BLaER1 treated with 17β-estradiol and CSF1 and Interleukin-3, amounts not matched to agents 10 nM and 100 nM (cell line): ENCODE measurements around the gene NR4A2.
A peak's percentile ranks its signal among the peaks of the same experiment; 100 is the strongest.

Source experiments
- H3K27ac ChIP-seq, 11 experiments: shearing (Covaris generic); formaldehyde crosslinking; 2 replicates each; pipeline ENCODE4 v1.8.1; 2022
- H3K27me3 ChIP-seq, 11 experiments: shearing (Covaris generic); formaldehyde crosslinking; 2 replicates each; pipeline ENCODE4 v1.8.1; 2022
- H3K36me3 ChIP-seq, 11 experiments: shearing (Covaris generic); formaldehyde crosslinking; 2 replicates each; pipeline ENCODE4 v1.8.1; 2022
- H3K4me1 ChIP-seq, 10 experiments: shearing (Covaris generic); formaldehyde crosslinking; 2 replicates each; pipeline ENCODE4 v1.8.1; 2022
- H3K4me2 ChIP-seq, 11 experiments: shearing (Covaris generic); formaldehyde crosslinking; 2 replicates each; pipeline ENCODE4 v1.8.1; 2022
- H3K4me3 ChIP-seq, 10 experiments: shearing (Covaris generic); formaldehyde crosslinking; 2 replicates each; pipeline ENCODE4 v1.8.1; 2022
- H3K9ac ChIP-seq, 11 experiments: shearing (Covaris generic); formaldehyde crosslinking; 2 replicates each; pipeline ENCODE4 v1.8.1; 2022
- H3K9me3 ChIP-seq, 11 experiments: shearing (Covaris generic); formaldehyde crosslinking; replicated peaks in 1 of 11; 2 replicates each; pipeline ENCODE4 v1.8.1; 2022
- H4K20me1 ChIP-seq, 11 experiments: shearing (Covaris generic); formaldehyde crosslinking; 2 replicates each; pipeline ENCODE4 v1.8.1; 2022
- Cebpa-rat ChIP-seq, 11 experiments: shearing (Covaris generic); IDR thresholded peaks; 2 replicates each; pipeline ENCODE4 v1.8.1; 2022

NR4A2 gene

GRCh38 chr2:156321243-156321904 is 11.1 kb downstream of the NR4A2 start:
- Histone ChIP-seq H3K4me1 (peaks cover 0 to 3% (median 0%) of the 10 kb centered on the region in 10 experiments; a peak in 1 of 20 replicates), H3K27ac (no peak overlapping the region), H4K20me1 (no peaks in the 10 kb centered on the region), H3K27me3 (peaks cover 28 to 43% (median 39%) of the 10 kb centered on the region in 11 experiments), H3K36me3 (peaks cover 0 to 9% (median 0%) of the 10 kb centered on the region in 11 experiments; a peak in 3 of 22 replicates), H3K9me3 (peaks cover 23 to 38% (median 35%) of the 10 kb centered on the region in 11 experiments; a peak in 21 of 22 replicates), H3K9ac (no peak overlapping the region), H3K4me3 (no peak overlapping the region; a peak in 1 of 20 replicates), H3K4me2 (no peak overlapping the region)
- TF ChIP-seq Cebpa-rat (IDR thresholded peaks at IDR 0.05), result no peak

GRCh38 chr2:156320486-156321098 is 11.9 kb downstream of the NR4A2 start:
- H3K9ac ChIP-seq, result no peak overlapping the region
- peaks cover 0 to 3% (median 0%) of the 10 kb centered on the region in 11 experiments; a peak in 3 of 22 replicates for H3K36me3 ChIP-seq
- H3K4me3 ChIP-seq, result no peak overlapping the region
- H4K20me1 ChIP-seq, result no peaks in the 10 kb centered on the region
- no peak overlapping the region for H3K27ac ChIP-seq
- no peak for TF ChIP-seq Cebpa-rat (IDR thresholded peaks at IDR 0.05)
- H3K4me2 ChIP-seq, result no peak overlapping the region
- peaks cover 23 to 38% (median 35%) of the 10 kb centered on the region in 11 experiments; a peak in 21 of 22 replicates for H3K9me3 ChIP-seq
- H3K4me1 ChIP-seq, result peaks cover 0 to 3% (median 0%) of the 10 kb centered on the region in 10 experiments; a peak in 1 of 20 replicates
- peaks cover 20 to 36% (median 31%) of the 10 kb centered on the region in 11 experiments for H3K27me3 ChIP-seq

- Histone ChIP-seq H3K4me3 (no peak overlapping the region), H4K20me1 (no peaks in the 10 kb centered on the region), H3K36me3 (no peaks in the 10 kb centered on the region), H3K4me1 (peaks cover 0 to 3% (median 0%) of the 10 kb centered on the region in 10 experiments; a peak in 1 of 20 replicates), H3K27me3 (peaks cover 18 to 31% (median 29%) of the 10 kb centered on the region in 11 experiments), H3K27ac (no peak overlapping the region), H3K4me2 (no peak overlapping the region), H3K9me3 (peaks cover 23 to 38% (median 35%) of the 10 kb centered on the region in 11 experiments; a peak in 21 of 22 replicates), H3K9ac (no peak overlapping the region)
- no peak for TF ChIP-seq Cebpa-rat (IDR thresholded peaks at IDR 0.05)
Measured at GRCh38 chr2:156319811-156320485, 12.6 kb downstream of the NR4A2 start.

GRCh38 chr2:156317631-156318030 is 14.9 kb downstream of the NR4A2 start:
- Histone ChIP-seq H3K27ac (no peak overlapping the region), H3K36me3 (no peaks in the 10 kb centered on the region), H3K4me3 (no peak overlapping the region), H3K27me3 (peaks cover 12 to 18% (median 16%) of the 10 kb centered on the region in 11 experiments), H3K4me1 (peaks cover 0 to 3% (median 0%) of the 10 kb centered on the region in 10 experiments; a peak in 1 of 20 replicates), H3K9me3 (peaks cover 23 to 34% (median 31%) of the 10 kb centered on the region in 11 experiments; a peak in 21 of 22 replicates), H3K9ac (no peak overlapping the region), H4K20me1 (no peaks in the 10 kb centered on the region), H3K4me2 (no peak overlapping the region)
- no peak for TF ChIP-seq Cebpa-rat (IDR thresholded peaks at IDR 0.05)

- Histone ChIP-seq H3K4me3 (no peak overlapping the region), H4K20me1 (no peaks in the 10 kb centered on the region), H3K36me3 (no peaks in the 10 kb centered on the region), H3K9me3 (no peaks in the 10 kb centered on the region), H3K27ac (no peak overlapping the region), H3K4me1 (peaks cover 0 to 16% (median 6%) of the 10 kb centered on the region in 10 experiments; a peak in 10 of 20 replicates), H3K4me2 (no peak overlapping the region), H3K27me3 (no peaks in the 10 kb centered on the region), H3K9ac (no peak overlapping the region)
- TF ChIP-seq Cebpa-rat (IDR thresholded peaks at IDR 0.05), result no peak
Measured at GRCh38 chr2:156311976-156312375, 20.5 kb downstream of the NR4A2 start.

GRCh38 chr2:156310773-156311172 is 21.7 kb downstream of the NR4A2 start:
- Histone ChIP-seq H3K27ac (no peak overlapping the region), H3K4me1 (peaks cover 0 to 16% (median 6%) of the 10 kb centered on the region in 10 experiments; a peak in 10 of 20 replicates), H3K4me2 (no peak overlapping the region), H3K9ac (no peak overlapping the region), H3K27me3 (no peaks in the 10 kb centered on the region), H3K4me3 (no peak overlapping the region), H3K36me3 (no peaks in the 10 kb centered on the region), H3K9me3 (no peaks in the 10 kb centered on the region), H4K20me1 (no peaks in the 10 kb centered on the region)
- 0 out of 22 replicates have a peak, but pooled peaks of 1 of the 11 experiments have one; percentile 15 for TF ChIP-seq Cebpa-rat (IDR thresholded peaks at IDR 0.05)

- H4K20me1 ChIP-seq, result no peaks in the 10 kb centered on the region
- no peak for TF ChIP-seq Cebpa-rat (IDR thresholded peaks at IDR 0.05)
- H3K4me3 ChIP-seq, result no peak overlapping the region
- H3K36me3 ChIP-seq, result no peaks in the 10 kb centered on the region
- no peak overlapping the region for H3K27ac ChIP-seq
- no peak overlapping the region for H3K9ac ChIP-seq
- H3K27me3 ChIP-seq, result no peaks in the 10 kb centered on the region
- no peaks in the 10 kb centered on the region for H3K9me3 ChIP-seq
- H3K4me2 ChIP-seq, result no peak overlapping the region
- peaks cover 0 to 16% (median 6%) of the 10 kb centered on the region in 10 experiments; a peak in 10 of 20 replicates for H3K4me1 ChIP-seq
Measured at GRCh38 chr2:156309917-156310316, 22.6 kb downstream of the NR4A2 start.

GRCh38 chr2:156309167-156309566 is 23.4 kb downstream of the NR4A2 start:
- TF ChIP-seq Cebpa-rat (IDR thresholded peaks at IDR 0.05), result no peak
- Histone ChIP-seq H3K4me1 (peaks cover 0 to 16% (median 6%) of the 10 kb centered on the region in 10 experiments; a peak in 10 of 20 replicates), H3K9me3 (no peaks in the 10 kb centered on the region)

GRCh38 chr2:156306821-156307220 is 25.7 kb downstream of the NR4A2 start:
- no peak for TF ChIP-seq Cebpa-rat (IDR thresholded peaks at IDR 0.05)
- peaks cover 0 to 16% (median 6%) of the 10 kb centered on the region in 10 experiments; a peak in 10 of 20 replicates for H3K4me1 ChIP-seq
- no peak overlapping the region for H3K27ac ChIP-seq
- H3K4me2 ChIP-seq, result no peak overlapping the region
- no peaks in the 10 kb centered on the region for H3K27me3 ChIP-seq
- no peaks in the 10 kb centered on the region for H3K36me3 ChIP-seq
- no peaks in the 10 kb centered on the region for H3K9me3 ChIP-seq
- no peaks in the 10 kb centered on the region for H4K20me1 ChIP-seq
- no peak overlapping the region for H3K4me3 ChIP-seq
- no peak overlapping the region for H3K9ac ChIP-seq

More at GRCh38 chr2:156309167-156309566, 23.4 kb downstream of the NR4A2 start:
- Histone ChIP-seq H3K36me3 (no peaks in the 10 kb centered on the region), H3K27me3 (no peaks in the 10 kb centered on the region), H3K27ac (no peak overlapping the region), H4K20me1 (no peaks in the 10 kb centered on the region), H3K4me3 (no peak overlapping the region), H3K4me2 (peak overlapping the region in 6 of 11 experiments; percentile 19 to 55 (median 36); a peak in 9 of 22 replicates), H3K9ac (no peak overlapping the region)
